B cell (primary cell): ENCODE results near the gene MYO18A.

ENCODE experiments used
- CTCF ChIP-seq: fragments of 200-600 bp; IDR thresholded peaks from one replicate; pipeline ENCODE4 v1.8.0; 2022; ENCODE audit warnings: antibody characterized with exemption, mild to moderate bottlenecking
- EZH2 ChIP-seq: IDR thresholded peaks from 2 replicates; pipeline ENCODE4 v1.6.1; 2012; ENCODE audit warnings: borderline replicate concordance, low read depth, mild to moderate bottlenecking, moderate library complexity, low read length; ENCODE audit not compliant: insufficient read depth, poor library complexity, severe bottlenecking

DNA sequence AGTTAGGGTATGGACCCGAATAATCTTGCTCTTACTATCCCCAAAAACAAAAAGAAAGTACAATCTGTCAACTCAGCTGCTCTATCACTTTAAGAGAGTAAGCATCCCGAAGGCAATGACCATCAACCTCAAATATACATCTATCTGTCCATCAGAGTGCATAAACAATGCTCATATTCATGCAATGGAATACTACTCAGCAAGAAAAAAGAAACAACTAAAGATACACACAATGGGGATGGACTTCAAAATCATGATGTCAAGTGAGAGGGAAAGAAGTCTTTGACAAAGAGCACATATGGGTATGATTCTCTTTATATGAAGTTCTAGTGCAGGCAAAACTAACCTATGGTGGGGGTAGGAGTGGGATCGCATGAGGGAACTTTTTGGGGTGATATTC, 9.5 kb downstream of the MYO18A start:
- TF ChIP-seq CTCF (no peak), EZH2 (no peak)
